ENCODE data around the gene LRRC28. TPM values are rescaled to one million over a fixed set of nuclear protein-coding genes. Genes with fewer than 3 reads are reported as not detected.

Gene LRRC28
- total RNA-seq, 2 donors from 2014 or later, result 18.5 to 26.0 TPM

GRCh38 chr15:99413955-99414754 lies 162.9 kb downstream of the LRRC28 start:
- H3K27ac Mint-ChIP-seq, result no peak overlapping the region
- no peaks in the 10 kb centered on the region for H3K27me3 Mint-ChIP-seq
- no peak for ATAC-seq (replicated peaks)
- no peaks in the 10 kb centered on the region for H3K36me3 Mint-ChIP-seq (ENCODE audit: low read depth)
- H3K9me3 Mint-ChIP-seq, result no peaks in the 10 kb centered on the region
- H3K4me3 Mint-ChIP-seq, result no peak overlapping the region
- H3K4me1 Mint-ChIP-seq, result no peaks in the 10 kb centered on the region

DNA sequence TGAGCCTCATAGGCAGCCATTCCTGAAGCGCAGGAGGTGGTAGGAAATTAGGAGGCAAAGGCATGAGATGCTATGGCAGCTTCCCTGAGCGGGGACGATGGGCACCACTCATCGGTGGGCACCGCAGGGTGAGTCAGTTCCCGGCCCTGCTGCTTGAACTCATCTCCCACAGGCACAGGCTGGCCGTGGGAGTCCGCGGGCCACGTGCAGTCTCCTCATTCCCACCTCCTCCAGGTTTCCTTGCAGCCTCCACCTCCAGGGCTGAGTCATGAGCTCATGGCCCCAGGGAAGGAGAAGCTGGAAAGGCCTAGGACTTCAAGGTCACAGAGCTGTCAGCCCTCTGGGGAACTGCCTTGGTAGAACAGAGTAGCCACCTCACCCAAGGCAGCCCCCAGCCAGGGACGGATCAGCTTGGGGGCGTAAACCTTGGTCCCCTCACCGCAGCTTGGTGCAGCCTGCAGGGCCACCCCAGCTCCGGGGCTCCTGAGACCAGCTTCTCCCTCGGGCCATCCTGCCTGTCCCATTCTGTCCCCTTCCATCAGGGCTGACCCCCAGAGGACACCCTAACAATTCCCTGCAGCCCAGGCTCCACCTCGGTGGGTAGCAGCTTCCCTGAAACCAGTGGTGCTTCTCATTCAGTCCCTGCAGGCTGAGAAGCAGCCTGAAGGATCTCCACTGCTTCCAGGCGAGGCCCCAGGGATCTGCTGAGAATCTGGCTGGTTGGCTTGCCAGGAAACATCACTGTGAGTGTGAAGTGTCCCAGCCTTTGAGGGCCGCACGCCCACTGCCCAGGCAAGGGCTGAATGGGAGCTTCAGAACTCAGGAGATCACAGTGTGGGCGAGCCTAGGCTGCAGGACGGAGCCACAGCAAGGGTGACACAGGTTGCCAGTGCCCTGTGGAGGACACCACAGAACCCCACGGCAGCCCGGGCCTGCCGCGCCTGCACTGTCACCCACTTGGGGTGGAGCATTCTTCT lies 163.8 kb downstream of the LRRC28 start:
- H3K27me3 Mint-ChIP-seq, result no peaks in the 10 kb centered on the region
- H3K4me1 Mint-ChIP-seq, result no peaks in the 10 kb centered on the region
- no peak for ATAC-seq (replicated peaks)
- no peak overlapping the region for H3K4me3 Mint-ChIP-seq
- no peaks in the 10 kb centered on the region for H3K36me3 Mint-ChIP-seq (ENCODE audit: low read depth)
- H3K27ac Mint-ChIP-seq, result no peak overlapping the region
- no peaks in the 10 kb centered on the region for H3K9me3 Mint-ChIP-seq

- no peaks in the 10 kb centered on the region for H3K4me1 Mint-ChIP-seq
- ATAC-seq (replicated peaks), result no peak
- H3K9me3 Mint-ChIP-seq, result no peaks in the 10 kb centered on the region
- H3K36me3 Mint-ChIP-seq (ENCODE audit: low read depth), result no peaks in the 10 kb centered on the region
- H3K27ac Mint-ChIP-seq, result no peak overlapping the region
- H3K4me3 Mint-ChIP-seq, result no peak overlapping the region
- no peaks in the 10 kb centered on the region for H3K27me3 Mint-ChIP-seq
Observed at GRCh38 chr15:99416191-99417188, 165.2 kb downstream of the LRRC28 start.

DNA sequence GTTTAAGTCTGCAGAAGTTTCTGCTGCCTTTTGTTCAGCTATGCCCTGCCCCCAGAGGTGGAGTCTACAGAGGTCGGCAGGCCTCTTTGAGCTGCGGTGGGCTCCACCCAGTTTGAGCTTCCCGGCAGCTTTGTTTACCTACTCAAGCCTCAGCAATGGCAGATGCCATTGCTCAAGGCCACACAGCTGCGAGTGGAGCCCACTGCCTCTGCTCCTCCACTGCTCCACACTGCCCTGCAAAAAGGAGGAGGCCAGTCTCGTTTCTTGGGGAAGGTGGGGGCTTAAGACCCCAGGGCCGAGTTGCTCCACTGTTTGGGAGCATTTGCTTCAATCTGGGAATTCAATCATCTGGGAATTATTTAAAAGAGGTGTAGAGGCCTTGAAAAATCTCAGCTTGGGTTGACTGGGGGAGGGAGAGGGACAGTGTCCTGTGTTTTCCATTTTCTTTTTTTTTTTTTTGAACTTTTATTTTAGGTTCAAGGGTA lies 169.9 kb downstream of the LRRC28 start:
- ATAC-seq (replicated peaks), result no peak
- peak overlapping the region; percentile 2 for H3K27ac Mint-ChIP-seq
- peaks cover 4% of the 10 kb centered on the region for H3K4me1 Mint-ChIP-seq
- no peaks in the 10 kb centered on the region for H3K9me3 Mint-ChIP-seq
- H3K4me3 Mint-ChIP-seq, result peak overlapping the region; percentile 19
- no peaks in the 10 kb centered on the region for H3K36me3 Mint-ChIP-seq (ENCODE audit: low read depth)
- no peaks in the 10 kb centered on the region for H3K27me3 Mint-ChIP-seq

GRCh38 chr15:99421758-99422157 lies 170.5 kb downstream of the LRRC28 start:
- H3K9me3 Mint-ChIP-seq, result no peaks in the 10 kb centered on the region
- no peak overlapping the region for H3K27ac Mint-ChIP-seq
- H3K4me1 Mint-ChIP-seq, result peaks cover 4% of the 10 kb centered on the region
- peaks cover 2% of the 10 kb centered on the region for H3K27me3 Mint-ChIP-seq
- H3K4me3 Mint-ChIP-seq, result no peak overlapping the region
- no peaks in the 10 kb centered on the region for H3K36me3 Mint-ChIP-seq (ENCODE audit: low read depth)
- ATAC-seq (replicated peaks), result no peak

DNA sequence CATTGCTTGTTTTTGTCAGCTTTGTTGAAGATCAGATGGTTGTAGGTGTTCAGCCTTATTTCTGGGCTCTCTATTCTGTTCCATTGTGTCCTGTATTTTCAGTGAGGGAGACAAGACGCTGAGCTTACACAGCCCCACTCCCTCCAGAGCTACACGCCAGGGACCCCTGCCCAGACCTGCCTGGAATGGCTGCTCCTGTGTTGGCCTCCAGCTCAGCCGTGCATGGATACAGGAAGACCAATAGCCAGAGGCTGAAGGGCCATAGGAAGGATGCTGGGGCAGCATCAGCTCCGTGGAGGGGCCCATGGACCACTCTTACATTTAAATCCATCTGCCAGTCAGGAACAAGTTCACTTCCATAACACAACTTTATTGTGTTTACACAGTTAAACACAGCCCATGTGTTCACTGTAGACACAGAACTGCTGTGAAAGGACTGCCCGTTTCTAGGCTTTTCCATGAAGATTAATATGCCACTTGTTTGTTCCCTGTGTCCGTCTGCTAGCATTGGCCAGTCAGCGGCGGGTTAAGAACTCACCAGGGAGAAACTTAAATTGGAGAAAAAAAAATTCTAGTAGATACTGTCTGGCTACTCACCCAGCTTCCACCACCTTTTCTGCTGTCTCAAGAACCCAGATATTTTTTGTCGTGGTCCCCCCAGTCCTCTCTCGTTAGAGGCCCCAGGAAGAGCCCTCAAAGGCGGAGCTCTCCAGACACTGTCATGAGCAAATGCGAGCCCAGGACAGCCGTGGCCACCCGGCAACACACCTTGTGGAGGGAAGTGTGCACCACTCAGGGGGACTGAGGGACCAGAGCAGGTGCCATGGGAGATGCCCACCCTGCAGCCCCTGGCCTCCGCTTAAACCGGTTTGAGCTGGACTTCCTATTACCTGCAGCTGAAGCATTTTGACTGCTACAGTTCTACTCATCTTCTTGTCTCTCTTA lies 172.2 kb downstream of the LRRC28 start:
- no peak overlapping the region for H3K4me3 Mint-ChIP-seq
- ATAC-seq (replicated peaks), result no peak
- no peaks in the 10 kb centered on the region for H3K36me3 Mint-ChIP-seq (ENCODE audit: low read depth)
- H3K4me1 Mint-ChIP-seq, result peaks cover 4% of the 10 kb centered on the region
- H3K27me3 Mint-ChIP-seq, result peaks cover 3% of the 10 kb centered on the region
- H3K9me3 Mint-ChIP-seq, result no peaks in the 10 kb centered on the region
- no peak overlapping the region for H3K27ac Mint-ChIP-seq

- ATAC-seq (replicated peaks), result no peak
Observed at GRCh38 chr15:99424131-99424571, 172.9 kb downstream of the LRRC28 start.

GRCh38 chr15:99424978-99425656 lies 173.8 kb downstream of the LRRC28 start:
- Mint-ChIP-seq H3K36me3 (ENCODE audit: low read depth) (no peaks in the 10 kb centered on the region), H3K9me3 (no peaks in the 10 kb centered on the region), H3K27ac (peak overlapping the region; percentile 82), H3K4me1 (peaks cover 4% of the 10 kb centered on the region), H3K4me3 (peak overlapping the region; percentile 65), H3K27me3 (peaks cover 3% of the 10 kb centered on the region)
- ATAC-seq (replicated peaks), result peak; percentile 98

More at GRCh38 chr15:99424131-99424571, 172.9 kb downstream of the LRRC28 start:
- Mint-ChIP-seq H3K4me1 (peaks cover 4% of the 10 kb centered on the region), H3K9me3 (no peaks in the 10 kb centered on the region), H3K4me3 (no peak overlapping the region), H3K27ac (no peak overlapping the region), H3K27me3 (peaks cover 3% of the 10 kb centered on the region), H3K36me3 (ENCODE audit: low read depth) (no peaks in the 10 kb centered on the region)

GRCh38 chr15:99425657-99426301 lies 174.5 kb downstream of the LRRC28 start:
- peaks cover 3% of the 10 kb centered on the region for H3K27me3 Mint-ChIP-seq
- no peak for ATAC-seq (replicated peaks)
- H3K4me3 Mint-ChIP-seq, result no peak overlapping the region
- no peak overlapping the region for H3K27ac Mint-ChIP-seq
- no peaks in the 10 kb centered on the region for H3K36me3 Mint-ChIP-seq (ENCODE audit: low read depth)
- no peaks in the 10 kb centered on the region for H3K9me3 Mint-ChIP-seq
- peaks cover 4% of the 10 kb centered on the region for H3K4me1 Mint-ChIP-seq

DNA sequence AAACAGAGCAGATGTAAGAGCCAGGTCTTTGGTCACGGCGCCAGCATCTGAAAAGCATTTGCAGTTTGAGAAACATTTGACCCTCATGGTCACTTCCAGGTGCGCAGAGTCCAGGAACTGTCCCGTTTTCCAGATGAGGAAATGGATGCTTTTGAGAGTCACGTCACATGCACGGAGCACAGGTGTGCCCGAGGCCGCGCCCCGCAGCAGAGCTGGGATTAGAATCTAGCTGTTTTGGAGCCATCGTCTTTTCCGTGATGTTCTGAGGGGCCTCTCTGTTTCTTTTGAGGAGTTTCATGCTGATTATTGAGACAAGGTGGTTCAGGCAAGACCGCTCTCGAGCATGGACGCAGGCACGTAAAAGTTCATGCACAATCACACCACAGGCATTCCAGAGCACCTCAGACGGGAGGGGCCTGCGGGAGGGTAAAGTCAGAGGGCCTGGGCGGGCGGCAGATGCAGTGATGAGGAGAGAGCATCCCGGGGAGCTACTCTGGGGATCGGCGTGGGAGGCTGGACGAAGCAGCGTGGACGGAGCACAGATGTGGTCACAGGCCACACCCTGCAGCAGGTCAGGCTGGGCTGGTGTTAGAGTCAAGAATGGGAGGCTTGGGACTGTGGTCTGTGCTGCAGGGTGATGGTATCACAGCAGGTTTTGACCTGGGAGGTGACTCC lies 175.3 kb downstream of the LRRC28 start:
- Mint-ChIP-seq H3K27me3 (peaks cover 3% of the 10 kb centered on the region), H3K36me3 (ENCODE audit: low read depth) (no peaks in the 10 kb centered on the region), H3K27ac (no peak overlapping the region), H3K4me3 (no peak overlapping the region), H3K4me1 (peaks cover 4% of the 10 kb centered on the region), H3K9me3 (no peaks in the 10 kb centered on the region)
- ATAC-seq (replicated peaks), result no peak

- Mint-ChIP-seq H3K4me1 (peaks cover 4% of the 10 kb centered on the region), H3K27ac (peak overlapping the region; percentile 7), H3K36me3 (ENCODE audit: low read depth) (no peaks in the 10 kb centered on the region), H3K4me3 (no peak overlapping the region), H3K27me3 (peaks cover 3% of the 10 kb centered on the region), H3K9me3 (no peaks in the 10 kb centered on the region)
- ATAC-seq (replicated peaks), result no peak
Observed at GRCh38 chr15:99427210-99427609, 175.9 kb downstream of the LRRC28 start.
